HG02610 (cell line): ENCODE measurements around the gene SNAPC3.
"Not testable (repeated sequence)": the region's sequence is repeated elsewhere in the genome, so short reads cannot be mapped to it uniquely, and the experiment has no call there.

Experiments used
- ATAC-seq: cut with Tn5 transposase; IDR thresholded peaks from one replicate; pipeline ENCODE4 v1.9.1; 2021; ENCODE audit warnings: mild to moderate bottlenecking, moderate library complexity; ENCODE audit not compliant: unreplicated experiment

The SNAPC3 gene

DNA sequence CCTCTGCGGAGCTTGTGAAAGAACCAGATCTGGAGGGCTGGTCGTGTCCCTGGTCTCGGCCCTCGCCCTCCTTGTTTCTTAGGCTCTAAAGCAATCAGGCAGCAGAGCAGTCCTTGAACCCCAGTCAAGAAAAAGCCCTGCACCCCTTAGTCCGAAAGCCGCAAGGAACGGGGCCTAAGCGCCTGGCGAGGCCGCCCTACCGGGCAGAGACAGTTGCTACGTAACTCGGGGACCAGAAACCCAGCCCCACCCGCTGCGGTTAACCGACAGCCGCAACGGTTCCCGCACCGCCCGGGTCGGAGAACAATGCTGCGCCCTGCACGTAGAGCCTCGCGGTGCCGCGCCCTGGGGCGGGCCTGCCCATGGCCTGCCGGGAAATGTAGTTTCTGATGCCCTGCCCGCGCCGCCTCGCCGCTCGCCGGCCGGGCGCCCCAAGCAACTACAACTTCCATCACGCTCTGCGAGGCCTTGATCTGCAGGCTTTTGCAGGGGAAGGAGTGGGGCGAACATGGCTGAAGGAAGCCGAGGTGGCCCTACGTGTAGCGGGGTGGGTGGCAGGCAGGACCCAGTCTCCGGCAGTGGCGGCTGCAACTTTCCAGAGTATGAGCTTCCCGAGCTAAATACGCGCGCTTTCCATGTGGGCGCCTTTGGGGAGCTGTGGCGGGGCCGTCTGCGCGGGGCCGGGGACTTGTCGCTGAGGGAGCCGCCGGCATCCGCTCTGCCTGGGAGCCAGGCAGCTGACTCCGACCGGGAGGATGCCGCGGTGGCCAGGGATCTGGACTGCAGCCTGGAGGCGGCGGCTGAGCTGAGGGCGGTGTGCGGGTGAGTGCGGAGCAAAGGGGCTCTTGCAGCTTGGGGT lies at the start of gene SNAPC3:
Gene SNAPC3, plus strand, starts transcription at position 505 of the 859 bp plus-strand sequence. Its CDS starts 4 bp downstream, at position 509.
- ATAC-seq, result peak; percentile 96

DNA sequence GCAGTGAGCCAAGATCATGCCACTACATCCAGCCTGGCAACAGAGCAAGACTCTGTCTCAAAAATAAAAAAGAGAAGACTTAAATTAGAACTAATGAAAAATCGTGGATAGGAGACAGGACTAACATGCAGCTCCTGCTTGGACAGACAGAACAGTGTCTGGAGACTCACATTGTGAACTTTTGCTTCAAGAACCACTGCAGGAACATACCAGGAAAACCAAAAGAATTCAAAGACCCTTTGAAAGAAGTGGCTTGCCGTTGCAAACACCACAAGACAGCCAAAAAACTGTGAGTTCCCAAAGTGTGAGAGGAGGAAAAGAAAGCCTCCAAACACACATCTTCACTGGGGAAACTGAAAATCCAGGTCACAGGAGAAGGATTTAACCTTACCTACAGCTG lies 48.8 kb upstream of the SNAPC3 start:
- ATAC-seq, result no peak

DNA sequence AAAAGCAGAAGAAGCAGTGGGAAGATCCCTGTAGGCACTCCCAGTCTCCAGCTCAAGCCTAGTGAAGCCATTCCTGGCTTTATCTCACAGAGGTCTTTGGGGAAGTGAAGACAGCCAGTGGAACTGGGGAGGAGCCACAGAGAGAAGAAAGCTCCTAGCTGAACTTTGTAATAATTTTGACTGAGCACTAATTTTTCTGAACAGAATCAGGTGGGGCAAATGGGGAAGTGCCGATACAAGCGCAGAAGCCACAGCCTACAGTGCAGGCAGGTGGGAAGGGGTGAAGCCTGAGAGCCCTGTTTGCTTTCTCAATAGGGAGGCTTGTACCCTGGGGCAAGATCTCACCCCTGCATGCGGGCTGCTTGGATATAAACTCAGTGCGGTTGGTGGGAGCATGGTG lies 48.4 kb upstream of the SNAPC3 start:
- no peak for ATAC-seq

DNA sequence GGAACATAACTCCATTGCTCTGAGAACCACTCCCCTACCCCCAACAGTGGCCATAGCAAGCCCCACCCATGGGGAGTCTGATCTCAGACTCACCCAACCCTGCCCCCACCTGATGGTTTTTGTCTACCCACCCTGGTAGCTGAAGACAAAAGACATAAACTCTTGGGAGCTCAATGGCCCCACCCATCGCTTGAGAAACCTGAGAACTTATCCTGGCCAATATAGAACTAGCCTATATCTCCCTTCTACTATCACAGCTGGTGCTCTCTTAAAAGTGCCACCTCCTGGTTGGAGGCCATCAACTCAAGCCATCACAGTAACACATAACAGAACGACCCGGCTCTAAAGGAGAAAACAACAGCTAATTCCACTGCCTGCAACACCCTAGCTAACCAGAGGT lies 47.9 kb upstream of the SNAPC3 start:
- ATAC-seq, result no peak

DNA sequence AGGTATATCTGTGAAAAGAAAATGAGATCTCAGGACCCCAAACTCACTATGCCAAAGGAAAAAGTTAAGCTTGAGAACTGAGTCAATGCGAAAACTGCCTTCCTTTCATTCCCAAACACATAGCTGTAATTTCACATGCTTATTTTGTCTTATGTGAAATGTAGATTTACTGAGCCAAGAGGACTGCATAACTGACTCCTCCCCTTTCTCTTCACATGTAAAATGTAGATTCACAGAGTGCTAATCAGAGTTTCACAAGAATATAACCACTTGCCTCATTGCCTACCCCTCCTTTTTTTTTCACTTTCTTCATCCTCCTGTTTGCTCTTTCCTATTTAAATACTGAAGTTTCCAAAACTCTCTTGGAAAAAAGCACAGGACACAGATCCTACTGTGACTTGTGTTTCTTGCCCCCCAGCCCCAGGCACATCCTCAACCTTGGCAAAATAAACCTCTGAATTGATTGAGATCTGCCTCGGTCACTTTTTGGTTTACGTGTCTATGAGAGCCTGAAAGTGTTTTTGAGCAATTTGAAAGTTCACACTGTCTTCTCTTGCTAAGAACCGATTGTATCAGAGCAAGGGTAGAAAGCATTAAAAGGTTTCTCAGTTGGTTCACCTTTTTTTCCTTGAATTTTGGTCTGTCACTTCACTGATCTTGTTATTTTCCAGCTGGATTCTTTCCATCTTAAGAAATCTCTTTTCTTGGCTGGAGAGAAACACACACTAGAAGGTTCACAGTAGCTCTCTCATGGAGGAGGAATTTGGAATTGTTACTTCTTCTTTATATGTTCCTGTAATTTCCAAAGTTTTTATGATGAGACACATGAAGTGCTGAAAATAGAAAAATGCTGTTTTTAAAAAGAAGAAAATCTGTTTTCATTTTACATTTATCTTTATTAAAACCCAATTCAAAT lies 44.8 kb upstream of the SNAPC3 start:
- no peak for ATAC-seq

DNA sequence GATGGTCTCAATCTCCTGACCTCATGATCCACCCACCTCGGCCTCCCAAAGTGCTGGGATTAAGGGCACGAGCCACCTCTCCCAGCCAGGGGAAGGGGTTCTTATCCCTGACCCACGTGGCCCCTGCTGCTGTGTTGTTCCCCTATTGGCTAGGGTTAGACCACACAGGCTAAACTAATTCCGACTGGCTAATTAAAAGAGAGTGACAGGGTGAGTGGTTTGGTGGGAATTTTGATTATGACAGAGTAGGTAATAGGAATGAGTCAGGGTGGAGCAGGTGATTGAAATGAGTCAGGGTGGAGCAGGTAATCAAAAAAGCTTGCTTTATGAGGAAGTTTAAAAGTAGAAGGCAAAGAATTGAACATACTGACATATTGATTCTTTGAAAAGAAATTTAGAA lies 43.4 kb upstream of the SNAPC3 start:
- not testable (repeated sequence) for ATAC-seq

DNA sequence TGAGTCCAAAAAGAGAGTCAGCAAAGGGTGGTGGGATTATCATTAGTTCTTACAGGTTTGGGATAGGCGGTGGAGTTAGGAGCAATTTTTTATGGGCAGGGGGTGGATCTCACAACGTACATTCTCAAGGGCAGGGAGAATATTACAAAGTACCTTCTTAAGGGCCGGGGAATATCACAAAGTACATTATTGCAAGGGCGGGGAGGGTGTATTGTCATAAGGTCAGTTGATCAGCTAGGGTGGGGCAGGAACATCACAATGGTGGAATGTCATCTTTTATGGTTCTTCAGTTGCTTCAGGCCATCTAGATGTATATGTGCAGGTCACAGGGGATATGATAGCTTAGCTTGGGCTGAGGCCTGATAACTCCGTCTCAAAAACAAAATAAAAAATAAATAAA lies 42.8 kb upstream of the SNAPC3 start:
- ATAC-seq, result not testable (repeated sequence)

- ATAC-seq, result no peak
Measured at GRCh38 chr9:15381491-15381890, 41.2 kb upstream of the SNAPC3 start.

DNA sequence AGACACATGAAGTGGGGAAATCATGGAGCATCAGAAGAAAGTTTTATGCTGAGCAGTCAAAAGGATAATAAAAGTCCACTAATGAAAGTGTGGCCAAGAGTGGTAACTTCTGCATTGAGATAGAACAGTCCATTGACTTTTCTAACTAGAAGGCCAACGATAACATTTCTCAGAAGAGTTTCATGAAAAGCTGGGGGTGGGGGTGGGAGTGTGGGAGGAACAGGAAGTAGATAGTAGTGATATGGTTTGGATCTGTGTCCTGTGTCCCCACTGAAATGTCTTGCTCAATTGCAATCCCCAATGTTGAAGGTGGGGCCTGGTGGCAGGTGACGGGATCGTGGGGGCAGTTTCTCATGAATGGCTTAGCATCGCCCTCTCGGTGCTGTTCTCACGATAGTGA lies 36.2 kb upstream of the SNAPC3 start:
- ATAC-seq, result no peak

- no peak for ATAC-seq
Measured at GRCh38 chr9:15389173-15389572, 33.5 kb upstream of the SNAPC3 start.

- ATAC-seq, result no peak
Measured at GRCh38 chr9:15389631-15390030, 33.0 kb upstream of the SNAPC3 start.

DNA sequence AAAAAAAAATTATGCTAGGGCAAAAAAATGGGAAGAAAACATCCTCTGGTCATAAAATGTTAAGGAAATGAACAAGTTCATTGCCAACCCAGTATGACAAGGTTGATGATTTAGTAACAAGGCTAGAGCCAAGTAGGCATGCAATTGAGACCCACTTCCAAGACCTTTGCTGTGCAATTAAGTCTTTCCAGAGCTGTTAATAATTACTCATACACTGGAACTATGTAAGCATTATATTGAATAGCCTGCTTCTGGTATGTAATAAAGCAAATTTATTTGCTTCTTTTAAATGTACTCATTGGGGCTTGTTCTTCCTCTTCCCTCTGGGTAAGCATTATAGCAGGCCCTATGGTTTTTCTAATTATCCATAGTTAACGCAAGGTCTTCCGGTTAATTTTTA lies 32.5 kb upstream of the SNAPC3 start:
- ATAC-seq, result no peak

GRCh38 chr9:15392363-15392762 lies 30.3 kb upstream of the SNAPC3 start:
- ATAC-seq, result no peak

GRCh38 chr9:15400281-15400941 lies 22.3 kb upstream of the SNAPC3 start:
- no peak for ATAC-seq

DNA sequence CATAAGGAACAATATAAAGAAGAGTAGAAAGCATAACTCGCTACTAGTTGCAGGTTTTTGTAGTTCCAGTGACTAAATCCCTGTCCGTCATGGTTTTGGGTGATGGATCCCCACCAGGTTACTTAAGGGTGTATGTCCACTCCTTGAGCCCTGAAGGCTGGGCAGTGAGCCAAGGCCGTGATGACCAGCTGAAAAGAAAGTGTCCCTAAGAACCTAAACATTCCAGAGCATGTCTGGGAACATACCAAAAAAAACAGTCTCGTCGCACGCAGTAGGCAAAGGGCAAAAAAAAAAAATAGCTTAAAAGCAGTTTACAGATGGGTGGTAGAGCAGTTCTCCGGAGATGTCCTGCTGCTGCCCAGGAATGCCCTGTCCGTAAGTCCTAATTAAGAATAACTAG lies 21.4 kb upstream of the SNAPC3 start:
- no peak for ATAC-seq

- no peak for ATAC-seq
Measured at GRCh38 chr9:15403155-15403554, 19.5 kb upstream of the SNAPC3 start.

GRCh38 chr9:15404171-15404570 lies 18.5 kb upstream of the SNAPC3 start:
- ATAC-seq, result no peak

DNA sequence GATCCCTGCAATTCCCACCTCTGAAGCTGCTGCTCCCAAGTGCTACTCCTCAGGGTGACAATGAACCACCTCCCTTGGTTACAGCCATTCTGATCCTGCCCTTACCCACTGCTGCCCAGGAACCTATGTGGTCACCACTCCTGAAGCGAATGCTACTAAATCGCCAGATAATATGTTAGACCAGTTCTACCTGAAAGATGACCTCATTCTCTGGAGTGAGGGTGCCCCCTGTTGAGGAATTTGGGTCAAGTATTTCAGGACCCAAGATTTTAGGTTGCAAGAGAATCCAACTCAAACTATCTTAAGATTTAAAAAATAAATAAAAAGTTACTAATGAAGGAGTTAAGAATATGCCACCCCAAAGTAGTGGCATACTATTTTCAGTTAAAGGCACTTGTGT lies 5.8 kb upstream of the SNAPC3 start:
- ATAC-seq, result no peak

- ATAC-seq, result no peak
Measured at GRCh38 chr9:15417626-15418025, 5.0 kb upstream of the SNAPC3 start.

GRCh38 chr9:15420796-15421195 lies 1.9 kb upstream of the SNAPC3 start:
- no peak for ATAC-seq

GRCh38 chr9:15421532-15421931 lies 1.1 kb upstream of the SNAPC3 start:
- no peak for ATAC-seq
